Activated effector memory CD4-positive, alpha-beta T cell treated with anti-CD3 and anti-CD28 coated beads, Interleukin-2, amount 50 U/mL, for 16 hours (primary cell): ENCODE measurements around the gene NEURL3.
A peak's percentile ranks its signal among the peaks of the same experiment; 100 is the strongest.

Experiments used
- DNase-seq: peaks from one replicate; pipeline ENCODE4 v3.0.0-alpha.2; 2020

Gene NEURL3

GRCh38 chr2:96539215-96539920 lies 34.2 kb upstream of the NEURL3 start:
- peak; percentile 66 for DNase-seq

- DNase-seq: peak; percentile 95
These were observed 33.5 kb upstream of the NEURL3 start for GRCh38 chr2:96538487-96539214.

- peak; percentile 86 for DNase-seq
These were observed 32.8 kb upstream of the NEURL3 start for GRCh38 chr2:96537734-96538486.

- DNase-seq: peak; percentile 95
These were observed 32.0 kb upstream of the NEURL3 start for GRCh38 chr2:96537066-96537733.

GRCh38 chr2:96536445-96537065 lies 31.4 kb upstream of the NEURL3 start, which contains the start of gene ARID5A:
TSS of gene ARID5A (plus strand) at chr2:96536752. CDS start at chr2:96536827, 75 bp downstream.
- peak; percentile 97 for DNase-seq

- no peak for DNase-seq
These were observed 30.2 kb upstream of the NEURL3 start for GRCh38 chr2:96535331-96535730.

- no peak for DNase-seq
These were observed 29.6 kb upstream of the NEURL3 start for GRCh38 chr2:96534701-96535181.

- DNase-seq: no peak
These were observed 29.0 kb upstream of the NEURL3 start for GRCh38 chr2:96534141-96534540.

- peak; percentile 59 for DNase-seq
These were observed 28.3 kb upstream of the NEURL3 start for GRCh38 chr2:96533292-96534073.

GRCh38 chr2:96532641-96533291 lies 27.6 kb upstream of the NEURL3 start:
- DNase-seq: peak; percentile 61

- DNase-seq: peak; percentile 92
These were observed 26.8 kb upstream of the NEURL3 start for GRCh38 chr2:96531872-96532505.

GRCh38 chr2:96531366-96531765 lies 26.2 kb upstream of the NEURL3 start:
- DNase-seq: no peak

GRCh38 chr2:96530474-96531357 lies 25.6 kb upstream of the NEURL3 start:
- DNase-seq: peak; percentile 62

GRCh38 chr2:96530144-96530430 lies 24.9 kb upstream of the NEURL3 start:
- no peak for DNase-seq

GRCh38 chr2:96529376-96530143 lies 24.4 kb upstream of the NEURL3 start:
- DNase-seq: peak; percentile 61

- no peak for DNase-seq
These were observed 23.7 kb upstream of the NEURL3 start for GRCh38 chr2:96528700-96529375.

- DNase-seq: peak; percentile 89
These were observed 23.0 kb upstream of the NEURL3 start for GRCh38 chr2:96528006-96528699.
